K562 (cell line): Measurements from ENCODE around the gene ARMH4. TPM values are rescaled to one million over a fixed set of nuclear protein-coding genes. Genes with fewer than 3 reads are reported as not detected.

ENCODE experiments used
- ATAC-seq: fragments of 200-7000 bp; cut with Tn5 transposase; 3 replicates; pipeline ENCODE4 v1.9.1; 2020; ENCODE audit warnings: moderate library complexity
- BruUV-seq: library from RNA; stranded (reverse); fragments of 400-500 nt; replicated peaks from 2 replicates; lab custom pipeline; 2021; lab: Mats Ljungman, UMichigan
- CTCF ChIA-PET: fragments of 300-600 bp; formaldehyde crosslinking; extraction: SDS; loops from one replicate; lab custom pipeline; 2021; ENCODE audit warnings: low intra/inter-chr PET ratio; lab: Yijun Ruan, JAX
- POLR2A ChIA-PET: fragments of 300-600, 350-650 bp; sonication (Branson Sonifier 250); formaldehyde crosslinking; extraction: SDS; loops from one replicate; lab custom pipeline; 2021; ENCODE audit warnings: antibody characterized with exemption, inconsistent platforms; lab: Yijun Ruan, JAX
- DNase-seq, 4 experiments: peaks; one replicate each; pipeline versions ENCODE4 v3.0.0 to v3.0.0-alpha.2; 2011 to 2018; ENCODE audit warnings: low spot score in 3 of 4, mixed read lengths in 3 of 4; ENCODE audit errors: extremely low read depth in 1 of 4
- FAIRE-seq: peaks from 2 replicates; lab custom pipeline; 2011; peaks lifted over from hg19 to GRCh38; lab: Jason Lieb, UNC
- H2AFZ ChIP-seq: 2 replicates; pipeline ENCODE4 v1.6.0; 2011; ENCODE audit warnings: low read depth, low read length, control low read depth, inconsistent platforms
- H3K27ac ChIP-seq: fragments of 200-600 bp; 3 replicates; pipeline ENCODE4 v1.8.0; 2011; ENCODE audit warnings: low read depth, mild to moderate bottlenecking, control low read depth, inconsistent platforms, low read length, moderate library complexity, mixed read lengths; ENCODE audit errors: extremely low read depth
- H3K27me3 ChIP-seq, 2 experiments: fragments of 300-600 bp in 1 of 2; 2 replicates in 1 of 2; 3 replicates in 1 of 2; pipeline versions ENCODE4 v1.6.0 to v1.8.0; 2011; ENCODE audit warnings: inconsistent platforms in 2 of 2, low read length in 2 of 2, mild to moderate bottlenecking in 1 of 2, mixed read lengths in 1 of 2, moderate library complexity in 1 of 2; ENCODE audit not compliant: control insufficient read depth in 2 of 2, insufficient read depth in 2 of 2
- H3K36me3 ChIP-seq: fragments of 300-600 bp; 3 replicates; pipeline ENCODE4 v1.8.0; 2011; ENCODE audit warnings: mild to moderate bottlenecking, low read length, inconsistent platforms; ENCODE audit not compliant: control insufficient read depth, insufficient read depth
- H3K4me1 ChIP-seq, 2 experiments: fragments of 200-600 bp in 1 of 2; replicated peaks in 1 of 2; 2 replicates in 1 of 2; 3 replicates in 1 of 2; pipeline versions ENCODE4 v1.5.1 to v1.8.0; 2011; ENCODE audit warnings: inconsistent platforms in 2 of 2, low read length in 2 of 2, mild to moderate bottlenecking in 1 of 2, mixed read lengths in 1 of 2, moderate library complexity in 1 of 2; ENCODE audit not compliant: control insufficient read depth in 2 of 2, insufficient read depth in 2 of 2
- H3K4me2 ChIP-seq: 2 replicates; pipeline ENCODE4 v1.6.1; 2011; ENCODE audit warnings: low read length, control low read depth, inconsistent platforms, mixed read lengths; ENCODE audit not compliant: insufficient read depth
- H3K4me3 ChIP-seq: fragments of 200-600 bp; sonication (generic), shearing (Covaris generic); 2 replicates; pipeline ENCODE4 v1.5.1; 2016; ENCODE audit warnings: control low read depth, inconsistent platforms
- H3K79me2 ChIP-seq: fragments of 200-600 bp; 3 replicates; pipeline ENCODE4 v1.8.0; 2011; ENCODE audit warnings: low read length, inconsistent platforms; ENCODE audit not compliant: control insufficient read depth, insufficient read depth
- H3K9ac ChIP-seq, 2 experiments: 2 replicates each; pipeline versions ENCODE4 v1.6.0 to v1.6.1; 2011; ENCODE audit warnings: low read depth in 2 of 2, low read length in 2 of 2, control low read depth in 1 of 2, inconsistent platforms in 1 of 2, mild to moderate bottlenecking in 1 of 2, mixed read lengths in 1 of 2; ENCODE audit not compliant: insufficient read depth in 1 of 2
- H3K9me1 ChIP-seq: one replicate; pipeline ENCODE4 v1.6.0; 2011; ENCODE audit warnings: inconsistent platforms, mild to moderate bottlenecking, low read length, moderate library complexity; ENCODE audit not compliant: control insufficient read depth, insufficient read depth
- H3K9me3 ChIP-seq: replicated peaks from 2 replicates; pipeline ENCODE4 v1.5.1; 2011; ENCODE audit warnings: low read depth, low read length, inconsistent platforms; ENCODE audit not compliant: control insufficient read depth, insufficient read depth
- H4K20me1 ChIP-seq: replicated peaks from 2 replicates; pipeline ENCODE4 v1.6.1; 2011; ENCODE audit warnings: low read length, inconsistent platforms, mixed read lengths; ENCODE audit not compliant: control insufficient read depth, insufficient read depth
- ATF4 ChIP-seq: fragments of 450-650 bp; formaldehyde crosslinking; IDR thresholded peaks from 2 replicates; pipeline ENCODE4 v1.4.0; 2022; ENCODE audit warnings: mild to moderate bottlenecking, moderate library complexity
- BRD9 ChIP-seq: fragments of 450-650 bp; IDR thresholded peaks from 2 replicates; pipeline ENCODE4 v1.6.1; 2018; ENCODE audit warnings: low read depth; ENCODE audit not compliant: partially characterized antibody
- ZBTB26 ChIP-seq: fragments of 450-650 bp; formaldehyde crosslinking; IDR thresholded peaks from 2 replicates; pipeline ENCODE4 v1.4.0; 2022; ENCODE audit warnings: missing genetic modification characterization
- ZNF318 ChIP-seq, 2 experiments: fragments of 450-650 bp; IDR thresholded peaks; 2 replicates each; pipeline ENCODE4 v1.6.1; 2016; ENCODE audit warnings: mild to moderate bottlenecking in 2 of 2, borderline replicate concordance in 1 of 2, low read depth in 1 of 2, moderate library complexity in 1 of 2
- ZNF77 ChIP-seq: fragments of 250-450 bp; sonication (Bioruptor Pico); IDR thresholded peaks from 2 replicates; pipeline ENCODE4 v1.5.0; 2020
- ZSCAN32 ChIP-seq: fragments of 450-650 bp; formaldehyde crosslinking; IDR thresholded peaks from 2 replicates; pipeline ENCODE4 v1.4.0; 2020; ENCODE audit warnings: mild to moderate bottlenecking, moderate library complexity
- WGBS: fragments of 100-300 bp; shearing (Covaris generic); methylation state at CpG from one replicate; pipeline ENCODE4 v1.1.6; 2016; ENCODE audit warnings: low coverage, mixed read lengths; ENCODE audit not compliant: insufficient coverage; ENCODE audit errors: missing lambda C conversion rate; 5-methylcytosine and 5-hydroxymethylcytosine counted together
- in situ Hi-C: fragments of 300-500 bp; cut with MboI; formaldehyde crosslinking; loops from 4 replicates; pipeline ENCODE4 v1.15.0; 2018; ENCODE audit warnings: inconsistent platforms, mixed read lengths
- intact Hi-C: fragments of 100-400 bp; cut with micrococcal nuclease; formaldehyde crosslinking; loops from 2 replicates; pipeline ENCODE4 v1.14.2; 2022
- polyA plus RNA-seq, 8 experiments: library from polyadenylated mRNA; depleted of rRNA in 4 of 8; stranded (reverse) in 5 of 8; unstranded in 3 of 8; fragments of >200 nt; fragmentation: Nextera tagmentation in 2 of 8; fragmentation: Illumina TruSeq in 1 of 8; extraction: Ambion mirVana in 2 of 8; extraction: Trizol in 1 of 8; gene quantifications; 2 replicates each; pipeline versions ENCODE4 v1.2.1 to v1.2.3, GENCODE V29; 2011 to 2014; ENCODE audit warnings: inconsistent platforms in 1 of 8, missing spikeins in 1 of 8
- total RNA-seq, 7 experiments: library from RNA; depleted of rRNA in 6 of 7; stranded (reverse); fragments of >200 nt in 6 of 7; fragmentation: Illumina TruSeq in 2 of 7; extraction: Trizol in 2 of 7; gene quantifications; 2 replicates each; pipeline versions ENCODE4 v1.2.1 to v1.2.3, GENCODE V29; 2011 to 2021; ENCODE audit warnings: low replicate concordance in 1 of 7

ARMH4 gene
- total and polyA plus RNA-seq, 9 of the 15 experiments (the other 6 are each of a cell fraction or from before 2014, with no cell fraction given) = 0.06 to 0.98 (median 0.07) TPM; not detected in 2

GRCh38 chr14:57999471-57999870 is 152.5 kb downstream of the ARMH4 start:
- Histone ChIP-seq H3K4me1 (no peaks in the 10 kb centered on the region), H3K79me2 (no peaks in the 10 kb centered on the region), H3K4me2 (no peak overlapping the region), H3K36me3 (no peaks in the 10 kb centered on the region), H3K9me3 (no peaks in the 10 kb centered on the region), H2AFZ (no peak overlapping the region), H3K9me1 (no peaks in the 10 kb centered on the region), H3K9ac (no peak overlapping the region), H4K20me1 (no peaks in the 10 kb centered on the region), H3K4me3 (no peak overlapping the region), H3K27me3 (no peaks in the 10 kb centered on the region), H3K27ac (no peak overlapping the region)
- BruUV-seq = no TSS peak
- no peak for FAIRE-seq
- intact Hi-C loops (no loop called here), in situ Hi-C loops (no loop called here)
- ChIA-PET POLR2A (no interaction called here), CTCF (no interaction called here)
- no peak for ATAC-seq
- 7% methylated on average over 2 of the region's 2 CpGs for WGBS
- no peak for TF ChIP-seq ZNF318 (IDR thresholded peaks at IDR 0.05; ENCODE audit: borderline replicate concordance in 1 of 2, low read depth in 1 of 2)
- no peak for TF ChIP-seq ZNF77 (CRISPR knock-in tag)
- TF ChIP-seq ZBTB26 = no peak
- TF ChIP-seq BRD9 = no peak
- no peak for TF ChIP-seq ATF4 (CRISPR knock-in tag)
- TF ChIP-seq ZSCAN32 = no peak
- no peak for DNase-seq
